Activated B cell treated with CpG ODN at 0.5 μM for 24 hours (primary cell): Measurements from ENCODE around the gene ACAA2. TPM values are rescaled to one million over a fixed set of nuclear protein-coding genes. Genes with fewer than 3 reads are reported as not detected.
A peak's percentile ranks its signal among the peaks of the same experiment; 100 is the strongest.

ENCODE experiments used
- ATAC-seq: fragments of 200-7000 bp; cut with Tn5 transposase; one replicate; pipeline ENCODE4 v1.10.0; 2021; ENCODE audit warnings: low read depth, mild to moderate bottlenecking, moderate library complexity
- CTCF ChIA-PET: fragments of 350-600 bp; sonication (Branson Sonifier 250); formaldehyde crosslinking; loops from one replicate; lab custom pipeline; 2021; ENCODE audit warnings: antibody characterized with exemption; lab: Charles Lee
- POLR2A ChIA-PET: fragments of 350-600 bp; sonication (Branson Sonifier 250); formaldehyde crosslinking; loops from one replicate; lab custom pipeline; 2021; ENCODE audit warnings: antibody characterized with exemption; lab: Charles Lee
- DNase-seq: peaks from one replicate; pipeline ENCODE4 v3.0.0; 2022
- H3K27ac Mint-ChIP-seq: one replicate; pipeline ENCODE4 v1.8.0; 2020; ENCODE audit warnings: mixed read lengths
- H3K27me3 Mint-ChIP-seq: one replicate; pipeline ENCODE4 v1.8.0; 2021; ENCODE audit warnings: mixed read lengths
- H3K36me3 Mint-ChIP-seq: one replicate; pipeline ENCODE4 v1.8.0; 2021; ENCODE audit warnings: low read depth, mixed read lengths
- H3K4me1 Mint-ChIP-seq: one replicate; pipeline ENCODE4 v1.8.0; 2021; ENCODE audit warnings: mixed read lengths
- H3K4me3 Mint-ChIP-seq: one replicate; pipeline ENCODE4 v1.8.0; 2020; ENCODE audit warnings: mild to moderate bottlenecking, mixed read lengths
- H3K9me3 Mint-ChIP-seq: one replicate; pipeline ENCODE4 v1.8.0; 2020; ENCODE audit warnings: mixed read lengths
- CTCF ChIP-seq: fragments of 200-600 bp; IDR thresholded peaks from one replicate; pipeline ENCODE4 v1.8.0; 2022; ENCODE audit warnings: antibody characterized with exemption, mild to moderate bottlenecking
- intact Hi-C: fragments of 100-400 bp; cut with micrococcal nuclease; formaldehyde crosslinking; loops from one replicate; pipeline ENCODE4 v1.15.1; 2024
- total RNA-seq: library from RNA; stranded (reverse); gene quantifications from 2 replicates; pipeline ENCODE4 v1.2.3, GENCODE V29; 2022

The ACAA2 gene
- total RNA-seq, result 24.9 and 26.9 TPM in 2 replicates

- CTCF ChIA-PET, result no interaction called here
- H3K27me3 Mint-ChIP-seq, result no peaks in the 10 kb centered on the region
Measured at GRCh38 chr18:49813319-49814146, at the start of gene ACAA2. ACAA2 (minus strand) TSS chr18:49813533; CDS start chr18:49813484, 49 bp downstream.

GRCh38 chr18:49862656-49863385 is 49.5 kb upstream of the ACAA2 start:
- intact Hi-C loops, result no loop called here
- Mint-ChIP-seq H3K9me3 (no peaks in the 10 kb centered on the region), H3K4me1 (no peaks in the 10 kb centered on the region), H3K36me3 (no peaks in the 10 kb centered on the region), H3K27me3 (peaks cover 3% of the 10 kb centered on the region), H3K4me3 (no peak overlapping the region), H3K27ac (no peak overlapping the region)
- no peak for DNase-seq
- ChIA-PET CTCF (interaction anchor here (0.6 to 1.5 kb wide), 2 partner anchors 10 to 352 kb away, joined by 3 to 8 read pairs; no protein-coding TSS in a partner anchor), POLR2A (no interaction called here)
- TF ChIP-seq CTCF, result no peak
- no peak for ATAC-seq

More at GRCh38 chr18:49813319-49814146, at the start of gene ACAA2:
- DNase-seq (peak; percentile 79), ATAC-seq (peak; percentile 88)
- H3K4me3 Mint-ChIP-seq, result peak within 1 kb of the TSS; percentile 96
- H3K27ac Mint-ChIP-seq, result peak within 1 kb of the TSS; percentile 95
- POLR2A ChIA-PET, result interaction anchor here (0.5 to 1.2 kb wide), 5 partner anchors 14 to 1065 kb away, joined by 3 to 7 read pairs (median 4); partner anchors contain the start of gene C18orf32
- intact Hi-C loops, result loop anchor here (1.0 to 5.0 kb wide), 7 partner anchors 326 to 1883 kb away; partner anchors contain the start of genes C18orf32, CFAP53, CTIF and DYM
- peaks cover 24% of the 10 kb centered on the region for H3K4me1 Mint-ChIP-seq
- TF ChIP-seq CTCF, result no peak
- peaks cover 10% of the 10 kb centered on the region for H3K9me3 Mint-ChIP-seq
- H3K36me3 Mint-ChIP-seq, result peaks cover 15% of the 10 kb centered on the region

- DNase-seq (no peak), ATAC-seq (no peak)
- no peak for TF ChIP-seq CTCF
- H3K4me3 Mint-ChIP-seq, result no peak overlapping the region
- peaks cover 3% of the 10 kb centered on the region for H3K27me3 Mint-ChIP-seq
- no peaks in the 10 kb centered on the region for H3K9me3 Mint-ChIP-seq
- ChIA-PET CTCF (interaction anchor here (0.6 to 1.5 kb wide), 4 partner anchors 51 to 353 kb away, joined by 3 to 8 read pairs (median 3); no protein-coding TSS in a partner anchor), POLR2A (interaction anchor here (0.6 kb wide), 1 partner anchor 49 kb away, joined by 3 read pairs; no protein-coding TSS in a partner anchor)
- intact Hi-C loops, result no loop called here
- H3K4me1 Mint-ChIP-seq, result no peaks in the 10 kb centered on the region
- H3K27ac Mint-ChIP-seq, result no peak overlapping the region
- H3K36me3 Mint-ChIP-seq, result no peaks in the 10 kb centered on the region
Measured at GRCh38 chr18:49861659-49862058, 48.3 kb upstream of the ACAA2 start.

- CTCF ChIA-PET, result interaction anchor here (1.7 to 3.8 kb wide), 3 partner anchors 349 to 1186 kb away, joined by 7 to 51 read pairs (median 8); no protein-coding TSS in a partner anchor
- Mint-ChIP-seq H3K36me3 (no peaks in the 10 kb centered on the region), H3K27ac (no peak overlapping the region), H3K9me3 (no peaks in the 10 kb centered on the region), H3K4me3 (no peak overlapping the region), H3K4me1 (no peaks in the 10 kb centered on the region), H3K27me3 (peaks cover 3% of the 10 kb centered on the region)
- POLR2A ChIA-PET, result no interaction called here
- ATAC-seq, result no peak
- no peak for DNase-seq
- no peak for TF ChIP-seq CTCF
- intact Hi-C loops, result no loop called here
Measured at GRCh38 chr18:49859725-49860124, 46.4 kb upstream of the ACAA2 start.
